ENCODE measurements around the gene ARSB. TPM values are rescaled to one million over a fixed set of nuclear protein-coding genes. Genes with fewer than 3 reads are reported as not detected.

The ARSB gene
- total RNA-seq, 1 donor from 2014 or later: 30.2 TPM

DNA sequence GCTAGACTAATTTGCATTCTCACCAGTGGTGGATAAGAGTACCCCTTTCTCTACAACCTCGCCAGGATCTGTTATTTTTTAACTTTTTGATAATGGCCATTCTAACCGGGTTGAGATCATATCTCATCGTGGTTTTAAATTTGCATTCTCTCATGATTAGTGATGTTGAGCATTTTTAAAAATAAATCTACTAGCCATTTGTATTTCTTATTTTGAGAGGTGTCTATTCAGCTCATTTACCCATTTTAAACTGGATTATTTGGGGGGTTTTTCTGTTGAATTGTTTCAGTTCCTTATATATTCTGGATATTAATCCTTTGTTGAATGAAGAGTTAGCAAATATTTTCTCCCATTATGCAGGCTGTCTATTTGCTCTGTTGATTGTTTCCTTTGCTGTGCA lies 139.6 kb downstream of the ARSB start:
- Histone ChIP-seq H3K9ac (ENCODE audit: low read length) (no peak overlapping the region), H3K4me3 (ENCODE audit: insufficient read depth, low read depth, low read length) (no peak overlapping the region)

DNA sequence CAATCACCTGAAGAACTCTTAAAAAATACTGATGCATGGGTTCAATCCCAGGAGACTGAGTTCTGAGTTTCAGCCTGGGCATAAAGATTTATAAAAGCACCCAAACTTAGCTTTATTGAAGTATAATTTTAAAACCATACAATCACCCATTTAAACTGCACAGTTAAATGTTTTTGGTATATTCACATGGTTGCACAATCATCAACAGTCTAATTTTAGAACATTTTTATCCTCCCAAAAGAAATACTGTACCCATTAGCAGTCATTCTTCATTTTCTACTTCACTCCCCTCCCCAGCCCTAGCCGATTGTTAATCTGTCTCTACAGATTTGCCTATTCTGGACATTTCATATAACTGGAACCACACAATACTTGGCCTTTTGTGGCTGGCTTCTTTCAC lies 141.7 kb downstream of the ARSB start:
- DNase-seq (ENCODE audit: low read depth): peak; percentile 14
- Mint-ChIP-seq H3K27ac (ENCODE audit: unreplicated experiment) (no peak overlapping the region), H3K4me1 (ENCODE audit: low read depth, unreplicated experiment) (no peaks in the 10 kb centered on the region), H3K27me3 (ENCODE audit: low read depth, unreplicated experiment) (no peaks in the 10 kb centered on the region), H3K4me3 (ENCODE audit: unreplicated experiment) (no peak overlapping the region), H3K36me3 (ENCODE audit: low read depth, unreplicated experiment) (no peaks in the 10 kb centered on the region), H3K9me3 (ENCODE audit: unreplicated experiment) (peaks cover 5% of the 10 kb centered on the region)
- no peak for FAIRE-seq
- no peaks in the 10 kb centered on the region for H3K36me3 ChIP-seq (ENCODE audit: insufficient read depth, low read length)
- no peak overlapping the region for H3K4me3 ChIP-seq (ENCODE audit: insufficient read depth, low read depth, low read length)
- H2AFZ ChIP-seq (ENCODE audit: low read depth, low read length): no peak overlapping the region
- no peak overlapping the region for H3K27ac ChIP-seq (ENCODE audit: low read depth, low read length)
- peaks cover 3% of the 10 kb centered on the region for H3K4me1 ChIP-seq (ENCODE audit: insufficient read depth, low read length)
- H3K27me3 ChIP-seq (ENCODE audit: insufficient read depth, low read length): no peaks in the 10 kb centered on the region
- H3K4me2 ChIP-seq (ENCODE audit: low read length): no peak overlapping the region
- no peak for TF ChIP-seq EZH2 (IDR thresholded peaks at IDR 0.05; ENCODE audit: insufficient read depth, low read length)
- TF ChIP-seq, protein P1, sequence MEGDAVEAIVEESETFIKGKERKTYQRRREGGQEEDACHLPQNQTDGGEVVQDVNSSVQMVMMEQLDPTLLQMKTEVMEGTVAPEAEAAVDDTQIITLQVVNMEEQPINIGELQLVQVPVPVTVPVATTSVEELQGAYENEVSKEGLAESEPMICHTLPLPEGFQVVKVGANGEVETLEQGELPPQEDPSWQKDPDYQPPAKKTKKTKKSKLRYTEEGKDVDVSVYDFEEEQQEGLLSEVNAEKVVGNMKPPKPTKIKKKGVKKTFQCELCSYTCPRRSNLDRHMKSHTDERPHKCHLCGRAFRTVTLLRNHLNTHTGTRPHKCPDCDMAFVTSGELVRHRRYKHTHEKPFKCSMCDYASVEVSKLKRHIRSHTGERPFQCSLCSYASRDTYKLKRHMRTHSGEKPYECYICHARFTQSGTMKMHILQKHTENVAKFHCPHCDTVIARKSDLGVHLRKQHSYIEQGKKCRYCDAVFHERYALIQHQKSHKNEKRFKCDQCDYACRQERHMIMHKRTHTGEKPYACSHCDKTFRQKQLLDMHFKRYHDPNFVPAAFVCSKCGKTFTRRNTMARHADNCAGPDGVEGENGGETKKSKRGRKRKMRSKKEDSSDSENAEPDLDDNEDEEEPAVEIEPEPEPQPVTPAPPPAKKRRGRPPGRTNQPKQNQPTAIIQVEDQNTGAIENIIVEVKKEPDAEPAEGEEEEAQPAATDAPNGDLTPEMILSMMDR (IDR thresholded peaks at IDR 0.05; ENCODE audit: insufficient read depth, low read depth, low read length): no peak
- H3K9ac ChIP-seq (ENCODE audit: low read length): no peak overlapping the region
- no peaks in the 10 kb centered on the region for H3K79me2 ChIP-seq (ENCODE audit: insufficient read depth, low read length)
- no peaks in the 10 kb centered on the region for H4K20me1 ChIP-seq (ENCODE audit: insufficient read depth, low read length)
- H3K9me3 ChIP-seq (ENCODE audit: insufficient read depth, low read depth, low read length): no peaks in the 10 kb centered on the region

More for the DNA sequence above, 139.6 kb downstream of the ARSB start:
- Mint-ChIP-seq H3K4me3 (ENCODE audit: unreplicated experiment) (no peak overlapping the region), H3K36me3 (ENCODE audit: low read depth, unreplicated experiment) (no peaks in the 10 kb centered on the region), H3K27me3 (ENCODE audit: low read depth, unreplicated experiment) (no peaks in the 10 kb centered on the region), H3K4me1 (ENCODE audit: low read depth, unreplicated experiment) (no peaks in the 10 kb centered on the region), H3K9me3 (ENCODE audit: unreplicated experiment) (peaks cover 9% of the 10 kb centered on the region), H3K27ac (ENCODE audit: unreplicated experiment) (no peak overlapping the region)
- H2AFZ ChIP-seq (ENCODE audit: low read depth, low read length): no peak overlapping the region
- TF ChIP-seq, protein P1 (IDR thresholded peaks at IDR 0.05; ENCODE audit: insufficient read depth, low read depth, low read length): no peak
- no peak for TF ChIP-seq EZH2 (IDR thresholded peaks at IDR 0.05; ENCODE audit: insufficient read depth, low read length)
- no peak overlapping the region for H3K4me2 ChIP-seq (ENCODE audit: low read length)
- H3K27me3 ChIP-seq (ENCODE audit: insufficient read depth, low read length): no peaks in the 10 kb centered on the region
- DNase-seq (ENCODE audit: low read depth) (no peak), FAIRE-seq (no peak)
- H3K4me1 ChIP-seq (ENCODE audit: insufficient read depth, low read length): peaks cover 3% of the 10 kb centered on the region
- no peaks in the 10 kb centered on the region for H3K36me3 ChIP-seq (ENCODE audit: insufficient read depth, low read length)
- H3K9me3 ChIP-seq (ENCODE audit: insufficient read depth, low read depth, low read length): no peaks in the 10 kb centered on the region
- H3K79me2 ChIP-seq (ENCODE audit: insufficient read depth, low read length): no peaks in the 10 kb centered on the region
- H3K27ac ChIP-seq (ENCODE audit: low read depth, low read length): no peak overlapping the region
- H4K20me1 ChIP-seq (ENCODE audit: insufficient read depth, low read length): no peaks in the 10 kb centered on the region

DNA sequence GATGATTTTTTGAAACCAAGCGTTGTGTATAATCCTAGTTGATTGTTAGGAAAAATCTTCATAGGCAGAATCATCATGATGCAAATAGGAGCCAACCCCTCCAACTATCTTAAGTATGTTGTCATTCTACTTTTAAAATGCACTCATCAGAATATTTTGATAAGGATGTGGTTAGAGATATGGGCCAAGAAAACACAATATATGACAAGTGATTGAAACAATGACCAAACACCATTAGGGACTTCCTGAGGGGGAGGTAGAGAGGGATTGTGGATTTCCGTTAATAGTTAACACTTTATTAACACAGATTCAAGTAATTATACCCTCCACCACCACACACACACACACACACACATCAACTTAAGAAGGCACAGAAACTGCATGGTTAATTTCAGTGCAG lies 143.3 kb downstream of the ARSB start:
- no peaks in the 10 kb centered on the region for H3K27me3 Mint-ChIP-seq (ENCODE audit: low read depth, unreplicated experiment)
- H4K20me1 ChIP-seq (ENCODE audit: insufficient read depth, low read length): no peaks in the 10 kb centered on the region
- FAIRE-seq (no peak), DNase-seq (ENCODE audit: low read depth) (peak; percentile 61)
- no peak overlapping the region for H3K27ac Mint-ChIP-seq (ENCODE audit: unreplicated experiment)
- H3K9ac ChIP-seq (ENCODE audit: low read length): no peak overlapping the region
- no peaks in the 10 kb centered on the region for H3K79me2 ChIP-seq (ENCODE audit: insufficient read depth, low read length)
- H3K36me3 Mint-ChIP-seq (ENCODE audit: low read depth, unreplicated experiment): no peaks in the 10 kb centered on the region
- H3K4me3 Mint-ChIP-seq (ENCODE audit: unreplicated experiment): no peak overlapping the region
- H3K4me2 ChIP-seq (ENCODE audit: low read length): peak overlapping the region; percentile 14
- H3K4me1 ChIP-seq (ENCODE audit: insufficient read depth, low read length): peaks cover 3% of the 10 kb centered on the region
- H3K36me3 ChIP-seq (ENCODE audit: insufficient read depth, low read length): no peaks in the 10 kb centered on the region
- no peaks in the 10 kb centered on the region for H3K27me3 ChIP-seq (ENCODE audit: insufficient read depth, low read length)
- H3K4me1 Mint-ChIP-seq (ENCODE audit: low read depth, unreplicated experiment): peaks cover 2% of the 10 kb centered on the region
- H3K4me3 ChIP-seq (ENCODE audit: insufficient read depth, low read depth, low read length): no peak overlapping the region
- peaks cover 5% of the 10 kb centered on the region for H3K9me3 Mint-ChIP-seq (ENCODE audit: unreplicated experiment)
- H3K27ac ChIP-seq (ENCODE audit: low read depth, low read length): no peak overlapping the region
- TF ChIP-seq, protein P1 (IDR thresholded peaks at IDR 0.05; ENCODE audit: insufficient read depth, low read depth, low read length): no peak
- TF ChIP-seq EZH2 (IDR thresholded peaks at IDR 0.05; ENCODE audit: insufficient read depth, low read length): no peak
- H2AFZ ChIP-seq (ENCODE audit: low read depth, low read length): no peak overlapping the region
- no peaks in the 10 kb centered on the region for H3K9me3 ChIP-seq (ENCODE audit: insufficient read depth, low read depth, low read length)

All from astrocyte (in vitro differentiated cells and primary cell).